ENCODE results near the gene MYO3B.

DNA sequence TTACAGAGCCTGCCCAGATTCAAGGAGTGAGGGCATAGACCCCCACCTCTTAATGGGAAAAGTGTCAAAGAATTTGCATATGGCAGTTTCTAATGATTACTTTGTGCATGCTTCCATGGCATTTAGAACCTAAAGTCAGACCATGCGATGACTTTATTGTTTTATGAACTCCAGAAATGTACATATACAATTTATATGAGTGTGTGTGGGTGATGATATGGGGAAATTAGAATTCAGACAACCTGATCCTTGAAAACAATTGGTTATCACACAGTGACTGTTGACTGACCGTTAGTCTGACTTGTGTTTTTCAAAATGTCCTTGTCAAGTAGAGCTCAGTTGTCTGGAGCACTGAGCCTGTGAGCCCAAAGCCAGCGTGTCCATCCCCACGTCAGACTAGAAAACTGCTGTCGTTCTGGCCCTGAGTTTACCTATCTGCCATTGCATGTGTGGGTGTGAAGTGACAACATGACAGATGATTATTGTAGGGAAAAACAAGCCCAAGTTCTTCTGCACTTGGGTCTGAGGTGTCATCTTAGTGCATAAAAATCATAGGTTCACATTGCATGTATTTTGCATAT, 128.4 kb downstream of the MYO3B start:
- TF ChIP-seq CTCF (IDR thresholded peaks at IDR 0.05) (no peak), EZH2phosphoT487 (IDR thresholded peaks at IDR 0.05) (no peak)
